Neural progenitor cell (in vitro differentiated cells): ENCODE results near the gene MPRIP.

ENCODE experiments used
- CTCF ChIP-seq: fragments of 200-600 bp; sonication (generic); IDR thresholded peaks from 2 replicates; pipeline ENCODE4 v1.5.1; 2017; ENCODE audit warnings: antibody characterized with exemption, mild to moderate bottlenecking
- EZH2 ChIP-seq: fragments of 200-600 bp; sonication (generic); IDR thresholded peaks from 2 replicates; pipeline ENCODE4 v1.6.1; 2017; ENCODE audit warnings: antibody characterized with exemption, mild to moderate bottlenecking, moderate library complexity

- TF ChIP-seq CTCF = no peak
- no peak for TF ChIP-seq EZH2
Observed at GRCh38 chr17:17180741-17181525, 138.7 kb downstream of the MPRIP start.
